Muscle layer of duodenum (tissue), 2 donors: ENCODE measurements around the gene IL25.

Source experiments
- H3K27ac ChIP-seq: one replicate; pipeline ENCODE4 v1.7.0; 2013; ENCODE audit warnings: mild to moderate bottlenecking, low read length
- H3K27me3 ChIP-seq: one replicate; pipeline ENCODE4 v1.7.0; 2013; ENCODE audit warnings: low read depth, mild to moderate bottlenecking, control low read depth, low read length
- H3K36me3 ChIP-seq, 2 donors: one replicate each; pipeline ENCODE4 v1.7.0; 2013; ENCODE audit warnings: low read length in 2 of 2, control low read depth in 1 of 2, mild to moderate bottlenecking in 1 of 2; ENCODE audit not compliant: insufficient read depth in 2 of 2, control insufficient read depth in 1 of 2
- H3K4me1 ChIP-seq, 2 donors: one replicate each; pipeline ENCODE4 v1.7.0; 2013; ENCODE audit warnings: low read length in 2 of 2, mild to moderate bottlenecking in 2 of 2, control low read depth in 1 of 2, moderate library complexity in 1 of 2; ENCODE audit not compliant: insufficient read depth in 2 of 2, control insufficient read depth in 1 of 2
- H3K4me3 ChIP-seq, 2 donors: one replicate each; pipeline ENCODE4 v1.7.0; 2013; ENCODE audit warnings: low read length in 2 of 2, low read depth in 1 of 2, mild to moderate bottlenecking in 1 of 2
- H3K9me3 ChIP-seq, 2 donors: one replicate each; pipeline ENCODE4 v1.7.0; 2013; ENCODE audit warnings: low read length in 2 of 2, control low read depth in 1 of 2, mild to moderate bottlenecking in 1 of 2; ENCODE audit not compliant: control insufficient read depth in 1 of 2
- donor health status: healthy.

Gene IL25

DNA sequence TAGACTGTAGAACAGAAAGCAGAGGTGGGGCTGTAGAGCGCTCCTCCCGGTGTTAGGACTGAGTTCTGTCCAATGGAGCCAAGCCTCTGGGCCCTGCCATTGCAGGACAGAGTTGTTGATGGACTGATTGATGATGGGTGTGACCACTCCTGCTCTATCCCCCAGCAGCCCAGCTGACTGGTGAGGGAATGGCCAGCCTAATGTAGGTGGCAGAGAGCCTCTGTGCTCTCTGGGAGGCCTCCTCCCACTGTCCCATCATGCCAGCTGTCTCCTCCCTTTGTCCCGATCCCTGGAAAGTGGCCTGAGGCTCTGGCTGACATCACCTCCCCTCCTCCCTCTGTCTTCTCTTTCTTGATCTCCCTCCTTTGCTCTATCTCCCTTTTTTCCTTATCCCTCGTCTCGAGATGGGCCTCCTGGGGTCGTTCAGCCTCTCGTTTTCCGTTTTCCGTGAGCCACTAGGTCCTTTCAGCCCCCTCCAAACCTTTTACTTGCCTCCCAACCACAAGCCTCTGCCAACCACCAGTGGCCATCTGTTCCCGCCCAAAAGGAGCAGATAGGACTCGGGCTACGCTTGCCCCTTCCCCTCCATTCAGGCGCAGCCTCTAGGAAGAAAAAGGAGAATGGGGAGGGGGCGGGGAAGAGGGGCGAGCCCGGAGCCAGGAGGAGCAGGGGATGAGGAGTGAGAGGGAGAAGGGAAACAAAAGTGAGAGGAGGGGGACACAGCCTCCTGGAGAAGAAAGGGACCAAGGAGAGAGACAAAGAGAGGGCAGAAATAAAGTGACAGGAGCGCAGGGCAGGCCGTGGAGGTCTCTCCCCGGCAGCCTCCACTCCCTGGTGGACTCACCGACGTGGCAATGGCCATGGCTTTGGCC lies 8.2 kb upstream of the IL25 start:
- Histone ChIP-seq H3K36me3 (peaks cover 0 to 19% of the 10 kb centered on the region in 2 donors), H3K4me3 (peak overlapping the region; percentile 57 to 74), H3K27me3 (no peaks in the 10 kb centered on the region), H3K27ac (peak overlapping the region; percentile 86), H3K4me1 (peaks cover 10 to 54% of the 10 kb centered on the region in 2 donors), H3K9me3 (no peaks in the 10 kb centered on the region)

- Histone ChIP-seq H3K9me3 (no peaks in the 10 kb centered on the region), H3K27ac (peak within 1 kb of the TSS; percentile 86), H3K4me3 (peak within 1 kb of the TSS; percentile 57 to 74), H3K36me3 (peaks cover 0 to 11% of the 10 kb centered on the region in 2 donors), H3K4me1 (peaks cover 10 to 46% of the 10 kb centered on the region in 2 donors), H3K27me3 (no peaks in the 10 kb centered on the region)
Observed at GRCh38 chr14:23365036-23365731, 7.4 kb upstream of the IL25 start, which contains the start of gene EFS. TSS of gene EFS (minus strand) at chr14:23365172. CDS start at chr14:23365025, 147 bp downstream.

DNA sequence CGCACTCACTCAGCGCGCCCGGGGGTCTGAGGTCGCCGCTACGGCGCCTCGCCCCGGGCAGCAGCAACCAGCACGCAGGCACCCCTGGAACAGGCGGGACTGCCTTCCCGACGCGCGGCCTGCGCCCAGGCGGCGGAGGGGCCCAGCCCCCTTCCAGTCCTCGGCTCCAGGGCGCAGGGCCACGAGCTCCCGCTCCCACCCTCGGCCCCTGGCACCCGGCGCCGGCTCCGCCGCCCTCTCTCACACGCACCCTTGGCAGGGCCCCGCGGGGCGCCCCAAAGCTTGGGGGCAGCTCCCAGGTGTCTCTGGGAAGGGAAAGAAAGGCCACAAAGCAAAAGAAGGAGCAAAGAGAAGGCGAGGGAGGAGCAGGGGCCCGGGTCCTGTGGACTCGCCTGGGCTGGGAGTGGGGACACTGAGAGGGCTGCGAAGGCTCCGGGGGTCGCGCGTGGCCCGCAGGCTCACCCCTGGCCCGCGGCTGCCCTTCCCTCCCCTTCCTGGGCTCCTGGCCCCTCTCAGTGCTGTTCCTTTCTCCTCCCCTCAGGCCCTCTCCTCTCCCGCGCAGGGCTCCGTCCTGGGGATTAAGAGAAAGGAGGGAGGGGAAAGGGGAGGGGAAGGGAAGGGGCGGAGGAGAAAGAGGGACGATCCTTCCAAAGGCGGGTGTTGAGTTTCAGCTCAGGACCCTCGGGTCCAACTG lies 6.7 kb upstream of the IL25 start:
- peaks cover 0 to 6% of the 10 kb centered on the region in 2 donors for H3K36me3 ChIP-seq
- peak overlapping the region; percentile 16 to 74 for H3K4me3 ChIP-seq
- no peaks in the 10 kb centered on the region for H3K9me3 ChIP-seq
- H3K27me3 ChIP-seq: no peaks in the 10 kb centered on the region
- peaks cover 10 to 41% of the 10 kb centered on the region in 2 donors for H3K4me1 ChIP-seq
- H3K27ac ChIP-seq: peak overlapping the region; percentile 67

DNA sequence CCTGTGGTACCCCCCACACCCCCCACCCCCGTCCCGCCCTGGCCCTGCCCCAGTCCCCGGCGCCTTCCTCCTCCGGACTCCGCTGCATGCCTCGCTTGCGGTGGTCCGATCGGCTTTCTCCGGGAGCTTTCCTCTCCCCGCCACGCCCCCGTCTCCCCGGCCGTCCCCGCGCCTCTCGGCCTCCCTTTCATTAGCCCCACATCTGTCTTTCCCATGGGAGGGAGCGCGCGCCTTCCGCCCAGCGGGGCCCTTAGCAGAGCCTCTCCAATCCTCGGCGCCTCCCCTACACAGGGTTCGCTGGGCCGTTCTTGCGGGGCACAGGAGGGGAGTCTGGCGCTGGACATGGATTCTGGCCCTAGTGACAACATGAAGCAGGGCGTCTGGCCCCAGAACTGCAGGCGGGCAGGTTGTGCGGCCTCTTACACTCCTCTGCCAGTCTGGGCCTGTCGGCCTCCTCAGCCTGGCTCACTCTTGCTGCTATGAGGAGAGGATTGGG lies 6.1 kb upstream of the IL25 start:
- Histone ChIP-seq H3K27me3 (no peaks in the 10 kb centered on the region), H3K27ac (peak overlapping the region; percentile 72)

DNA sequence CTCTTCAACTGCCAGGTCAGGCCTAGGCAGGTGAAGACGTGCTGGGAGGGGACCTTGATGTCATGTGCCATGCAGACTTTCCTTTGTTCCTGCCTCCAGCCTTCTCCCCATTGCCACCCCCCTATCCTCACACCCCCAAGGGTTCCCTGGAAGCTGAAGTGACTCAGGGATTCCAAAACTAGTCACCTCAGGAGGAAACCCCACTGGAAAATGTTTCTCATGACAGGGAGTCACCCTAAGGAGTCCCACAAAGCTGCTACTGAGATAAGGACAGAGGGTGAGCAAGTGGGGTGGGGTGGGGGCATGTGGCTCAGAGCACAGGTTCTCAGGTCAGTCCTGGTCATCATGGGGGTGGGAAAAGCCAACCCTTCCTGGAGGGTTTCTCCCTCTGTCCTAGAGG lies 2.4 kb upstream of the IL25 start:
- H3K4me3 ChIP-seq: no peak overlapping the region
- H3K36me3 ChIP-seq: no peaks in the 10 kb centered on the region
- H3K4me1 ChIP-seq: peaks cover 3 to 12% of the 10 kb centered on the region in 2 donors
- H3K27me3 ChIP-seq: no peaks in the 10 kb centered on the region
- no peak overlapping the region for H3K27ac ChIP-seq
- H3K9me3 ChIP-seq: no peaks in the 10 kb centered on the region

More for the DNA sequence above, 6.1 kb upstream of the IL25 start:
- peaks cover 10 to 36% of the 10 kb centered on the region in 2 donors for H3K4me1 ChIP-seq
- H3K9me3 ChIP-seq: no peaks in the 10 kb centered on the region
- H3K36me3 ChIP-seq: peaks cover 0 to 6% of the 10 kb centered on the region in 2 donors
- H3K4me3 ChIP-seq: peak overlapping the region in 1 of 2 donors; percentile 74

DNA sequence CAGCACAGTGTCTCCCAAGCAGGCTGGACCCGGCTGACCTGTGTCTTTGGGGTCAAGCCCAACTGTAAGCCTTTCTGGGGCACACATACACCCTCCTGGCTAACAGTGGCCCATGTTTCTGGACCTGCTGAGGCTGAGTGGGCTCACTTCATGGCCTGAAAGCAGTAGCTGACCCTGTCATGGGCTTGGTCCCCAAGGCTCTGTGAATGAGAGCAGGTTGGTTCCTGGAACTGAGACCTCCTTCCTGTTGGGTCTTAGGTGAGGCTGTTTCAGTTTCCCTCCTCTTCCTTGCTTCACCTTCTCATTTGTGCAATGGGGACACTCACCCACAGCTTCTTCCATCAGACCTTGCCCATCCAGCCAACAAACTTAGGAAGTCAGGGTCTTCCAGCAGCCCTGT lies 744 bp upstream of the IL25 start:
- H3K36me3 ChIP-seq: no peaks in the 10 kb centered on the region
- no peaks in the 10 kb centered on the region for H3K9me3 ChIP-seq
- H3K27me3 ChIP-seq: no peaks in the 10 kb centered on the region
- no peak overlapping the region for H3K4me3 ChIP-seq
- no peak overlapping the region for H3K27ac ChIP-seq
- H3K4me1 ChIP-seq: peaks cover 2 to 11% of the 10 kb centered on the region in 2 donors

GRCh38 chr14:23373041-23373440 lies 432 bp downstream of the IL25 start:
- Histone ChIP-seq H3K4me1 (peaks cover 0 to 5% of the 10 kb centered on the region in 2 donors), H3K27me3 (no peaks in the 10 kb centered on the region), H3K36me3 (no peaks in the 10 kb centered on the region), H3K27ac (no peak overlapping the region), H3K4me3 (no peak overlapping the region), H3K9me3 (no peaks in the 10 kb centered on the region)

- H3K9me3 ChIP-seq: no peaks in the 10 kb centered on the region
- no peaks in the 10 kb centered on the region for H3K27me3 ChIP-seq
- H3K4me1 ChIP-seq: peaks cover 5% of the 10 kb centered on the region in 2 donors
- no peaks in the 10 kb centered on the region for H3K36me3 ChIP-seq
- H3K4me3 ChIP-seq: no peak overlapping the region
- no peak overlapping the region for H3K27ac ChIP-seq
Observed at GRCh38 chr14:23375527-23376251, 3.1 kb downstream of the IL25 start.

DNA sequence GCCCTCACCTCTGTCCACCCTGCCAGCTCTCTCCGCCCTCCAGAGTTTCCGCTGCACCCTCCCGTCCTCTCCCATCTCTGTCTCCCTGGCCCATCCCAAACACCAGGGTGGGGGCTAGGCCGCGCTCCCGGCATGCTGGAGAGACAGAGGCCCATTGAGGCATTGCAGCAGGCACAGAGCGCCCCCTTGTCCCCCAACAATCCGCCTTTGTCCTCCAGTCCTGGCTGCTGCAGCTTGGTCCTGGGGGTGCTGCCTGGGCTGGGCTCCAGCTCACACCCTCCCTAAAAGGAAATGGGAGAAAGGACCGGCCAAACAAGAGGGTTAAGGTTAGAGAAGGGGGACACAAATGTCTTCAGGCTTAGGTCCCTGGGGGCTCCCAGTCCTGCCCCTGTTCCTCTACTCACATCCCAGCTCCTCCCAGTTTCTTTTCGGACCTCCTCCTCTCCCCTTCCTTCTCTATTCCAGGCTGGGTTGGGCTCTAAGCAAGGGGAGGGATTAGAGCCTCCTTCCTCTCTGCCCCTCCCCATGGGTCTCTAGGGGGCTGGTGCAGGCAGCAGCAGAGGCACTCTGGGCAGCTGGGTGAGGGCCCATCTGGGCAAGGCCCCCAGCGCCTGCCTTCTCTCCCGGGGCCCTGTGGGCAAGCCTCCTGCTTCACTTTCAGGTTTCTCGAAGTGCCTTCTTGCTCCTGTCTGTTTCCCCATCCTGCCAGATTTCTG lies 4.0 kb downstream of the IL25 start, which contains the start of gene CMTM5:
Gene CMTM5, plus strand, starts transcription at position 565 of the 716 bp plus-strand sequence. CDS start 206 bp downstream, outside the sequence.
- Histone ChIP-seq H3K27ac (no peak within 1 kb of the TSS), H3K4me1 (peaks cover 5% of the 10 kb centered on the region in 2 donors), H3K4me3 (peak within 1 kb of the TSS; percentile 4 to 40), H3K36me3 (no peaks in the 10 kb centered on the region), H3K9me3 (no peaks in the 10 kb centered on the region), H3K27me3 (no peaks in the 10 kb centered on the region)

DNA sequence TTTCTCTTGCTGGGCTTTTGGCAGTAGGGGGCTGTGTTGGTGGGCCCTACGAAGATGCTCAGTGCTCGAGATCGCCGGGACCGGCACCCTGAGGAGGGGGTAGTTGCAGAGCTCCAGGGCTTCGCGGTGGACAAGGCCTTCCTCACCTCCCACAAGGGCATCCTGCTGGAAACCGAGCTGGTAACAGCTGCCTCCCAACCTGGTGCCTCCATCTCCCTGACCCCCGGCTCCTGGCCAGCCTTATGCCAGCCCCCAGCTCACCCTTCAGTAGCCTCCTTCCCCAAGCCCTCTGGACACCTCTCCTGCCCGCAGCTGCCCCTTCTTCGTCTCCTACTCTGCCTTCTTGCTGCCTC lies 4.6 kb downstream of the IL25 start:
- peak overlapping the region in 1 of 2 donors; percentile 40 for H3K4me3 ChIP-seq
- no peaks in the 10 kb centered on the region for H3K36me3 ChIP-seq
- H3K4me1 ChIP-seq: peaks cover 5% of the 10 kb centered on the region in 2 donors
- H3K9me3 ChIP-seq: no peaks in the 10 kb centered on the region
- H3K27me3 ChIP-seq: no peaks in the 10 kb centered on the region
- H3K27ac ChIP-seq: no peak overlapping the region
